Common myeloid progenitor, CD34-positive (primary cell): Measurements from ENCODE around the gene ZNF367.
A peak's percentile ranks its signal among the peaks of the same experiment; 100 is the strongest.

Experiments
- CTCF ChIA-PET: fragments of 350-600 bp; sonication (Branson Sonifier 250); formaldehyde crosslinking; loops from one replicate; lab custom pipeline; 2021; ENCODE audit warnings: antibody characterized with exemption; lab: Charles Lee
- POLR2A ChIA-PET: fragments of 350-600 bp; sonication (Branson Sonifier 250); formaldehyde crosslinking; loops from one replicate; lab custom pipeline; 2021; ENCODE audit warnings: antibody characterized with exemption; lab: Charles Lee
- DNase-seq, 3 donors: peaks; one replicate each; pipeline versions ENCODE4 v3.0.0 to v3.0.0-alpha.2; 2013
- H3K27ac ChIP-seq, 2 experiments: 1 replicate in 1 of 2; 2 replicates in 1 of 2; pipeline ENCODE4 v1.7.0; 2013; ENCODE audit warnings: inconsistent platforms in 2 of 2, low read length in 2 of 2, mild to moderate bottlenecking in 2 of 2, low read depth in 1 of 2, moderate library complexity in 1 of 2; ENCODE audit not compliant: severe bottlenecking in 2 of 2, insufficient read depth in 1 of 2, poor library complexity in 1 of 2
- H3K27me3 ChIP-seq, 5 experiments: replicated peaks in 2 of 5; 1 replicate in 3 of 5; 2 replicates in 2 of 5; pipeline versions ENCODE4 v1.6.1 to v1.7.0; 2013; ENCODE audit warnings: low read length in 4 of 5, mild to moderate bottlenecking in 2 of 5, moderate library complexity in 2 of 5, inconsistent platforms in 1 of 5; ENCODE audit not compliant: insufficient read depth in 5 of 5, control insufficient read depth in 4 of 5
- H3K36me3 ChIP-seq, 4 experiments: 1 replicate in 2 of 4; 2 replicates in 2 of 4; pipeline versions ENCODE4 v1.6.1 to v1.7.0; 2013; ENCODE audit warnings: low read length in 3 of 4, control low read depth in 1 of 4, mild to moderate bottlenecking in 1 of 4; ENCODE audit not compliant: control insufficient read depth in 4 of 4, insufficient read depth in 4 of 4
- H3K4me1 ChIP-seq, 4 experiments: 1 replicate in 3 of 4; 2 replicates in 1 of 4; pipeline versions ENCODE4 v1.6.1 to v1.7.1; 2013; ENCODE audit warnings: low read length in 3 of 4, mild to moderate bottlenecking in 3 of 4, control low read depth in 1 of 4, inconsistent platforms in 1 of 4, moderate library complexity in 1 of 4; ENCODE audit not compliant: control insufficient read depth in 4 of 4, insufficient read depth in 4 of 4; ENCODE audit errors: control extremely low read depth in 1 of 4
- H3K4me3 ChIP-seq, 7 experiments: 1 replicate in 4 of 7; 2 replicates in 3 of 7; pipeline versions ENCODE4 v1.5.1 to v1.7.0; 2013; ENCODE audit warnings: mild to moderate bottlenecking in 7 of 7, low read length in 6 of 7, moderate library complexity in 6 of 7, inconsistent platforms in 2 of 7, low read depth in 2 of 7, control low read depth in 1 of 7; ENCODE audit not compliant: insufficient read depth in 4 of 7, control insufficient read depth in 1 of 7; ENCODE audit errors: extremely low read depth in 1 of 7
- H3K9me3 ChIP-seq, 5 experiments: 1 replicate in 4 of 5; 2 replicates in 1 of 5; pipeline versions ENCODE4 v1.6.1 to v1.7.1; 2013; ENCODE audit warnings: low read length in 4 of 5, mild to moderate bottlenecking in 2 of 5, inconsistent platforms in 1 of 5, low read depth in 1 of 5, moderate library complexity in 1 of 5; ENCODE audit not compliant: control insufficient read depth in 4 of 5, insufficient read depth in 2 of 5; ENCODE audit errors: control extremely low read depth in 1 of 5
- WGBS: methylation state at CpG from one replicate; pipeline ENCODE4 v1.1.5; 2013; ENCODE audit not compliant: insufficient coverage; 5-methylcytosine and 5-hydroxymethylcytosine counted together

The ZNF367 gene

GRCh38 chr9:96413302-96414221 lies 4.6 kb downstream of the ZNF367 start:
- ChIA-PET CTCF (interaction anchor here (1.0 to 1.2 kb wide), 3 partner anchors 23 to 238 kb away, joined by 3 to 4 read pairs (median 3); no protein-coding TSS in a partner anchor), POLR2A (no interaction called here)
- H3K27me3 ChIP-seq = no peaks in the 10 kb centered on the region
- peaks cover 0 to 8% (median 0%) of the 10 kb centered on the region in 4 experiments for H3K36me3 ChIP-seq
- peak; percentile 54 to 87 (median 76) for DNase-seq
- H3K4me1 ChIP-seq = peaks cover 19 to 42% (median 32%) of the 10 kb centered on the region in 4 experiments
- peak overlapping the region in 6 of 7 experiments; percentile 14 to 71 (median 53) for H3K4me3 ChIP-seq
- 4% methylated on average over 5 of the region's 7 CpGs for WGBS
- no peaks in the 10 kb centered on the region for H3K9me3 ChIP-seq
- peak overlapping the region in 1 of 2 experiments; percentile 57 for H3K27ac ChIP-seq

- Histone ChIP-seq H3K4me3 (peak overlapping the region in 1 of 7 experiments; percentile 1), H3K27me3 (no peaks in the 10 kb centered on the region), H3K9me3 (no peaks in the 10 kb centered on the region), H3K4me1 (peaks cover 19 to 42% (median 28%) of the 10 kb centered on the region in 4 experiments), H3K36me3 (peaks cover 0 to 8% (median 0%) of the 10 kb centered on the region in 4 experiments), H3K27ac (no peak overlapping the region)
- ChIA-PET CTCF (interaction anchor here (0.9 to 1.2 kb wide), 3 partner anchors 9 to 237 kb away, joined by 3 to 4 read pairs (median 3); no protein-coding TSS in a partner anchor), POLR2A (no interaction called here)
- DNase-seq = no peak
- 100% methylated on average over 1 of the region's 8 CpGs for WGBS
Observed at GRCh38 chr9:96412174-96412913, 5.8 kb downstream of the ZNF367 start.

GRCh38 chr9:96411129-96411838 lies 6.9 kb downstream of the ZNF367 start:
- whole genome bisulfite sequencing = 100% methylated on average over 2 of the region's 5 CpGs
- Histone ChIP-seq H3K36me3 (peaks cover 0 to 11% (median 0%) of the 10 kb centered on the region in 4 experiments), H3K27ac (no peak overlapping the region), H3K27me3 (no peaks in the 10 kb centered on the region), H3K9me3 (no peaks in the 10 kb centered on the region), H3K4me3 (no peak overlapping the region), H3K4me1 (peaks cover 13 to 34% (median 22%) of the 10 kb centered on the region in 4 experiments)
- ChIA-PET POLR2A (no interaction called here), CTCF (no interaction called here)
- DNase-seq = no peak

GRCh38 chr9:96408409-96409280 lies 9.5 kb downstream of the ZNF367 start:
- ChIA-PET CTCF (interaction anchor here (1.2 kb wide), 1 partner anchor 9 kb away, joined by 4 read pairs; no protein-coding TSS in a partner anchor), POLR2A (no interaction called here)
- H3K4me3 ChIP-seq = no peak overlapping the region
- H3K4me1 ChIP-seq = peaks cover 4 to 14% (median 8%) of the 10 kb centered on the region in 4 experiments
- H3K36me3 ChIP-seq = peaks cover 0 to 11% (median 0%) of the 10 kb centered on the region in 4 experiments
- H3K27ac ChIP-seq = no peak overlapping the region
- peak in 2 of 3 donors; percentile 31 to 38 for DNase-seq
- 78% methylated on average over 7 of the region's 9 CpGs for WGBS
- H3K27me3 ChIP-seq = no peaks in the 10 kb centered on the region
- no peaks in the 10 kb centered on the region for H3K9me3 ChIP-seq

GRCh38 chr9:96400132-96400910 lies 17.8 kb downstream of the ZNF367 start:
- ChIA-PET CTCF (interaction anchor here (1.7 to 2.9 kb wide), 2 partner anchors 9 to 13 kb away, joined by 4 to 10 read pairs; no protein-coding TSS in a partner anchor), POLR2A (no interaction called here)
- DNase-seq = peak in 1 of 3 donors; percentile 34
- Histone ChIP-seq H3K4me1 (peaks cover 5 to 16% (median 11%) of the 10 kb centered on the region in 4 experiments), H3K27me3 (no peaks in the 10 kb centered on the region), H3K27ac (no peak overlapping the region), H3K4me3 (no peak overlapping the region), H3K9me3 (peaks cover 0 to 8% (median 0%) of the 10 kb centered on the region in 5 experiments), H3K36me3 (peaks cover 0 to 21% (median 2%) of the 10 kb centered on the region in 4 experiments)
